ENCODE data around the gene C1QTNF12. TPM values are rescaled to one million over a fixed set of nuclear protein-coding genes. Genes with fewer than 3 reads are reported as not detected.

C1QTNF12 gene
- total and polyA plus RNA-seq, 2 experiments from 2014 or later: 4.1 to 4.2 TPM

GRCh38 chr1:1283821-1284220 lies 37.3 kb upstream of the C1QTNF12 start (continued):
- no peak for TF ChIP-seq JUNB (IDR thresholded peaks at IDR 0.05; ENCODE audit: unreplicated experiment)
- TF ChIP-seq CREB1 (CRISPR knock-in tag; IDR thresholded peaks at IDR 0.05; ENCODE audit: low read depth): no peak
- no peak for TF ChIP-seq ETS1 (IDR thresholded peaks at IDR 0.05)
- TF ChIP-seq STAT1 (IDR thresholded peaks at IDR 0.05; ENCODE audit: unreplicated experiment): no peak
- no peak for TF ChIP-seq NANOG (IDR thresholded peaks at IDR 0.05; ENCODE audit: borderline replicate concordance)
- no peak for TF ChIP-seq REST (IDR thresholded peaks at IDR 0.05; ENCODE audit: unreplicated experiment)

DNA sequence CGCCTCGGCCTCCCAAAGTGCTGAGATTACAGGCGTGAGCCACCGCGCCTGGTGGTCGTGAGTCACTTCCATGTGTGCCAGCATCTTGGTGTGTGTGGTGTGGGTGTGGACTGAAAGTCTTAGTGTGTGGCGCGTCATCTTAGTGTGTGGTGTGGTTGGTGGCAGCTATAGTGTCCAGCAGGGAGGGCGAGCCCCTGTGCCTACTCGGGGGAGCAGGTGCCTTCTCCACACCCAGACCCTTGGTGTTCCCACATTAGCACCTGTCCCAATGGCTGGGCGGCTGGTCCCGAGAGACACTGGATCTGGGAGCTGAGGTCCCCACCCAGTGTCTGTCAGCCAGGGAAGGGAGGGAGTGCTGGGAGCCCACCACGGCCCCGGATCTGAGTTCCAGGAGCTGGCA lies 36.5 kb upstream of the C1QTNF12 start:
- Histone ChIP-seq H3K4me2 (no peak overlapping the region), H4K20me1 (replicated peaks; ENCODE audit: insufficient read depth) (no peaks in the 10 kb centered on the region), H3K36me3 (ENCODE audit: insufficient read depth) (no peaks in the 10 kb centered on the region), H3K9me2 (ENCODE audit: insufficient read depth) (no peaks in the 10 kb centered on the region), H3F3A (replicated peaks; ENCODE audit: low read depth) (no peaks in the 10 kb centered on the region), H3K79me2 (replicated peaks; ENCODE audit: insufficient read depth) (no peaks in the 10 kb centered on the region), H2AFZ (no peak overlapping the region), H3K4me3 (no peak overlapping the region), H3K4me1 (ENCODE audit: insufficient read depth) (no peaks in the 10 kb centered on the region), H3K27me3 (ENCODE audit: insufficient read depth) (no peaks in the 10 kb centered on the region), H3K27ac (ENCODE audit: low read depth) (no peak overlapping the region)
- Mint-ChIP-seq H3K4me1 (no peaks in the 10 kb centered on the region; the same call in 2 of the 3 replicates), H3K36me3 (ENCODE audit: low read depth) (no peaks in the 10 kb centered on the region), H3K4me3 (no peak overlapping the region), H3K27ac (no peak overlapping the region), H3K9me3 (no peaks in the 10 kb centered on the region), H3K27me3 (ENCODE audit: insufficient read depth, low read depth, poor library complexity) (peaks cover 11% of the 10 kb centered on the region)
- DNase-seq (ENCODE audit: low spot score) (no peak), ATAC-seq (no peak)
- no peak for TF ChIP-seq EZH2 (IDR thresholded peaks at IDR 0.05; ENCODE audit: low read depth, unreplicated experiment)
- TF ChIP-seq ZNF331 (CRISPR knock-in tag; IDR thresholded peaks at IDR 0.05; ENCODE audit: low read depth): no peak
- TF ChIP-seq NANOG (IDR thresholded peaks at IDR 0.05; ENCODE audit: borderline replicate concordance): no peak
- TF ChIP-seq JUNB (IDR thresholded peaks at IDR 0.05; ENCODE audit: unreplicated experiment): no peak
- TF ChIP-seq ZNF114 (CRISPR knock-in tag; IDR thresholded peaks at IDR 0.05): no peak
- TF ChIP-seq STAT1 (IDR thresholded peaks at IDR 0.05; ENCODE audit: unreplicated experiment): no peak
- no peak for TF ChIP-seq CTCF (conservative IDR thresholded peaks at IDR 0.05; ENCODE audit: low read depth in 2 of 2)
- TF ChIP-seq ETS1 (IDR thresholded peaks at IDR 0.05): no peak
- TF ChIP-seq REST (IDR thresholded peaks at IDR 0.05; ENCODE audit: unreplicated experiment): no peak
- no peak for TF ChIP-seq CREB1 (CRISPR knock-in tag; IDR thresholded peaks at IDR 0.05; ENCODE audit: low read depth)
- TF ChIP-seq POLR2AphosphoS5 (IDR thresholded peaks at IDR 0.05; ENCODE audit: low read depth): no peak
- TF ChIP-seq EZH2phosphoT487 (IDR thresholded peaks at IDR 0.05; ENCODE audit: unreplicated experiment): no peak
